ENCODE measurements around the gene NGB. TPM values are rescaled to one million over a fixed set of nuclear protein-coding genes. Genes with fewer than 3 reads are reported as not detected.

The NGB gene
- total RNA-seq, 1 donor from 2014 or later = not detected

DNA sequence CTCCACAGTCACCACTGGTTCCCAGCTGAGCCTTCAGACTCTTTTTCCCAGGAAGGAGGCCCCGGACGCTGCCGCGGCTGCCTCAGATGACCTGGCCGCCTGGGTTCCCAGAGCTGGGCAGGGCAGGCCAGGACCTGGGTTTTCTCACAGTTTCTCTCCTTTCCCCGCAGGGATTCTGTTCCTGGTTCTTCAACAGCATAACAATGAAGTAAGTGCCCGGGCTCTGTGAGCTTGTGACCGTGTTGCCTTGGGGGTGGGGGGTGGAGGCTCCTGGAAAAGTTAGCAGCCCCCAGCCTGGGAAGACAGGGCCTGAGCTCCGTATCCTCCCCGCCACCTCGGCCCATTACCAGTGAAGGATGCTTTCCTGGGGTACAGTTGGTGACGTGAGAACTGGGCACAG lies 45.8 kb downstream of the NGB start:
- TF ChIP-seq, protein P1, sequence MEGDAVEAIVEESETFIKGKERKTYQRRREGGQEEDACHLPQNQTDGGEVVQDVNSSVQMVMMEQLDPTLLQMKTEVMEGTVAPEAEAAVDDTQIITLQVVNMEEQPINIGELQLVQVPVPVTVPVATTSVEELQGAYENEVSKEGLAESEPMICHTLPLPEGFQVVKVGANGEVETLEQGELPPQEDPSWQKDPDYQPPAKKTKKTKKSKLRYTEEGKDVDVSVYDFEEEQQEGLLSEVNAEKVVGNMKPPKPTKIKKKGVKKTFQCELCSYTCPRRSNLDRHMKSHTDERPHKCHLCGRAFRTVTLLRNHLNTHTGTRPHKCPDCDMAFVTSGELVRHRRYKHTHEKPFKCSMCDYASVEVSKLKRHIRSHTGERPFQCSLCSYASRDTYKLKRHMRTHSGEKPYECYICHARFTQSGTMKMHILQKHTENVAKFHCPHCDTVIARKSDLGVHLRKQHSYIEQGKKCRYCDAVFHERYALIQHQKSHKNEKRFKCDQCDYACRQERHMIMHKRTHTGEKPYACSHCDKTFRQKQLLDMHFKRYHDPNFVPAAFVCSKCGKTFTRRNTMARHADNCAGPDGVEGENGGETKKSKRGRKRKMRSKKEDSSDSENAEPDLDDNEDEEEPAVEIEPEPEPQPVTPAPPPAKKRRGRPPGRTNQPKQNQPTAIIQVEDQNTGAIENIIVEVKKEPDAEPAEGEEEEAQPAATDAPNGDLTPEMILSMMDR (conservative IDR thresholded peaks at IDR 0.05) = no peak
- Mint-ChIP-seq H3K4me3 (no peak overlapping the region), H3K4me1 (no peaks in the 10 kb centered on the region), H3K9me3 (no peaks in the 10 kb centered on the region), H3K27me3 (ENCODE audit: low read depth) (peaks cover 14% of the 10 kb centered on the region), H3K36me3 (ENCODE audit: low read depth) (no peaks in the 10 kb centered on the region), H3K27ac (ENCODE audit: unreplicated experiment) (no peak overlapping the region)
- DNase-seq (ENCODE audit: low read depth, low spot score) = no peak

DNA sequence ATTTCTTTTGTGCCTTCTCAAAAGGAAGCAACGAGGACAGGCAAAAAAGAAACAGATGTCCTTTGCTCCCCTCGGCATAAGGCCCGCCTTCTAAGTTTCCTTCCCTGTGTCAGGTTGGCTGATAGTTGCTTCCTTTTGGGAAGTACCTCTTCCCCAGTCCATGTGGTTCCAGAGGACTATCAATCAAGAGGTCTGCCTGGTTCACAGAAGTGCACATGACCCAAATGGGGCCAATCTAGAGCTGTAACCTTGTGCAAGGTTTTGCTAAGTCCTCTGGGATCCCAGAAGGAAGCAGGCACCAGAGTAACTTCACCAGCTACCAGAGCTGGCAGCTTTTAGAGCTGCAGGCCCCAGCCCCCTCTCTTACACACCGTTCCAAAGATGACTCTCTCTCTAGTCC lies 46.8 kb downstream of the NGB start:
- TF ChIP-seq, protein P1 (conservative IDR thresholded peaks at IDR 0.05) = no peak
- peaks cover 19% of the 10 kb centered on the region for H3K27me3 Mint-ChIP-seq (ENCODE audit: low read depth)
- H3K4me1 Mint-ChIP-seq = no peaks in the 10 kb centered on the region
- no peak overlapping the region for H3K4me3 Mint-ChIP-seq
- H3K27ac Mint-ChIP-seq (ENCODE audit: unreplicated experiment) = no peak overlapping the region
- no peaks in the 10 kb centered on the region for H3K9me3 Mint-ChIP-seq
- H3K36me3 Mint-ChIP-seq (ENCODE audit: low read depth) = no peaks in the 10 kb centered on the region
- DNase-seq (ENCODE audit: low read depth, low spot score) = no peak

DNA sequence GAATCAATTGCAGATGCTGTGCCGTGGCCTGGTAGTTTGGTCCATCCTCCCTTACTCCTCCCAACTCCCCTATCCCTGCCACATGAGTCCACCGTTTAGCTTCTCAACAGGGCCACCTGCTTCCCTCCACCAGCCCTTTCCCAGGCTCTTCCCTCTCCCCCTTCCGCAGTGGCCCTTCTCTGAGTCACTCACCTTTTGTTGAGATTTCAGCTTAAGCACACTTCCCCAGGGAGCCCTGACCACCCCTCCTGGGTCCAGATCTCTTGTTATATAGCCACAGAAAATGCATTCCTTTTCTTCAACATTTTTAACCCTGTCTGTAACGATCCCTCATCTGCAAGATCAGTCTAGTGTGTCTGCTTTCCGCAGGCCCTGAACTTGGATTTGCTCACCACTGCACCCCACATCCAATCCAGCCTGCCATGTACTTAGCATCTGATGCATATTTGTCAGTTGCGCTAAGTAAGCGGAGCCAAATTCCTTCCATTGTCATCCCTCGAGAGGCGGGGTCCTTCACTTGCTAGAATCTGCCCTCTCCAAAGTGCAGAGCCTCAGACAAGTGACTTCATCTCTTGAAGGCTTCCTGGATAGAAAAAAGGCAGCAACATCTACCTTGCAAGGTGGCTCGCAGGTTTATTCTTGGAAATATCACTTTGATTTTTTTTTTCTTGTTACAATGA lies 48.3 kb downstream of the NGB start:
- H3K4me3 Mint-ChIP-seq = no peak overlapping the region
- no peaks in the 10 kb centered on the region for H3K4me1 Mint-ChIP-seq
- TF ChIP-seq, protein P1 (conservative IDR thresholded peaks at IDR 0.05) = no peak
- peak overlapping the region; percentile 37 for H3K27ac Mint-ChIP-seq (ENCODE audit: unreplicated experiment)
- H3K27me3 Mint-ChIP-seq (ENCODE audit: low read depth) = peaks cover 30% of the 10 kb centered on the region
- no peaks in the 10 kb centered on the region for H3K9me3 Mint-ChIP-seq
- H3K36me3 Mint-ChIP-seq (ENCODE audit: low read depth) = no peaks in the 10 kb centered on the region
- DNase-seq (ENCODE audit: low read depth, low spot score) = no peak

DNA sequence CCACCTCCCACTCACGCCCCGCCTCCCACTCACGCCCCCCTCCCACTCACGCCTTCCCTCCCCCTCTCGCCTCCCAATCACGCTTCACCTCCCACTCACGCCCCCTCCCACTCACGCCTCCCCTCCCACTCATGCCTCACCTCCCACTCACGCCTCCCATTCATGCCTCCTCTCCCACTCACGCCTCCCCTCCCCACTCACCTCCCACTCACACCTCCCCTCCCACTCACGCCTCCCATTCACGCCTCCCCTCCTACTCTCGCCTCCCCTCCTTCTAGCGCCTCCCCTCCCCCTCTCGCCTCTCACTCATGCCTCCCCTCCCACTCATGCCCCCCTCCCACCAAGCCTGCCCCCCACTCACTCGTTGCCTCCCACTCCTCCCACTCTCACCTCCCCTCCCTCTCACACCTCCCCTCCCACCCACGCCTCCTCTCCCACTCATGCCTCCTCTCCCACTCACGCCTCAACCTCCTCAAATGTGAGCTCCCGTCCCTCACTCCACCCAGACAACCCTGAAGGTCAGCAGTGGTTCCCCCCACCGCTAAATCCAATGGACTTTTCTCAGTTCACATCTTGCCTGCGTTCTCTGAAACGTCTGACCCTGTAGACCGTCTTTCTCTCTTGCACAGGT lies 49.6 kb downstream of the NGB start:
- peaks cover 44% of the 10 kb centered on the region for H3K27me3 Mint-ChIP-seq (ENCODE audit: low read depth)
- no peak overlapping the region for H3K4me3 Mint-ChIP-seq
- H3K36me3 Mint-ChIP-seq (ENCODE audit: low read depth) = no peaks in the 10 kb centered on the region
- TF ChIP-seq, protein P1 (conservative IDR thresholded peaks at IDR 0.05) = no peak
- no peak overlapping the region for H3K27ac Mint-ChIP-seq (ENCODE audit: unreplicated experiment)
- no peaks in the 10 kb centered on the region for H3K9me3 Mint-ChIP-seq
- no peak for DNase-seq (ENCODE audit: low read depth, low spot score)
- H3K4me1 Mint-ChIP-seq = no peaks in the 10 kb centered on the region

DNA sequence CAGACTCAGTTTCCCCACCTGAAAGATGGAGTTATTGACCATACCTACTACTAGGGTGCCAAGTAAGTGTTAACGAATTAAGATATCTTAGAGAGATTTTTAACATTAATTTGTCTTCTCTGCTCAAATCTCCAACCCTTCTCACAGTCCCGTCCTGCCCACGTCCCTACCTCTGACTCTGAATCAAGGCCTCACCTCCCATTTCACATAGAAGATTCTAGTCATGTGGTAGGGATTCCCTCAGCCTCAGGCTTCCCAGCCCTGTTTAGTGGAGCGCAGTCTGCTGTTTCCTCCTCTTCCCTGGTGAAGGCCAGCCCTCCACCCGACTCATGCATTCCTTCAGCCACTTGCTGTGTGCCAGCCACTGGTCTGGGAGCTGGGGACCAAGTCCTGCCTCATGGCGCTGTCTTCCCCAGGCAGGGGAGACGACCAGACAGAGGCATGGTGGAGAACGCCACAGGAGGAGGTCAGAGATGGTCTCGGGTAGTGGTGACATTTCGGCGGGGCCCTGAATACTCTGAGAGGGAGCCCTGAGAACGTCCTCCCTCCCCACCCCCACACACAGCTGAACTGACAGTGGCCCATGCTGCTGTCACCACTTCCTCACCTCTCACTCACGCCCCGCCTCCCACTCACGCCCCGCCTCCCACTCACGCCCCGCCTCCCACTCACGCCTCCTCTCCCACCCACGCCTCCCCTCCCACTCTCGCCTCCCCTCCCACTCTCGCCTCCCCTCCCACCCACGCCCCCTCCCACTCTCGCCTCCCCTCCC lies 50.6 kb downstream of the NGB start:
- H3K4me3 Mint-ChIP-seq = no peak overlapping the region
- DNase-seq (ENCODE audit: low read depth, low spot score) = no peak
- no peak overlapping the region for H3K27ac Mint-ChIP-seq (ENCODE audit: unreplicated experiment)
- H3K36me3 Mint-ChIP-seq (ENCODE audit: low read depth) = no peaks in the 10 kb centered on the region
- peaks cover 53% of the 10 kb centered on the region for H3K27me3 Mint-ChIP-seq (ENCODE audit: low read depth)
- no peaks in the 10 kb centered on the region for H3K9me3 Mint-ChIP-seq
- H3K4me1 Mint-ChIP-seq = no peaks in the 10 kb centered on the region
- TF ChIP-seq, protein P1 (conservative IDR thresholded peaks at IDR 0.05) = no peak
